Adrenal gland (tissue), 12 donors: ENCODE data around the gene TSKU. TPM values are rescaled to one million over a fixed set of nuclear protein-coding genes. Genes with fewer than 3 reads are reported as not detected.

Experiments
- DNase-seq, 7 donors: peaks; one replicate each; pipeline ENCODE4 v3.0.0-alpha.2; 2019 to 2020
- H3K27ac ChIP-seq, 5 donors: fragments of 200-600 bp; sonication (generic) in 4 of 5; 1 replicate in 3 of 5; 2 replicates in 2 of 5; pipeline versions ENCODE4 v1.5.1 to v1.8.0; 2016 to 2020; ENCODE audit warnings: mild to moderate bottlenecking in 1 of 5
- H3K27me3 ChIP-seq: fragments of 200-600 bp; 2 replicates; pipeline ENCODE4 v1.8.0; 2021
- H3K36me3 ChIP-seq, 2 donors: fragments of 200-600 bp; replicated peaks in 1 of 2; 1 replicate in 1 of 2; 2 replicates in 1 of 2; pipeline versions ENCODE4 v1.5.1 to v1.8.0; 2018 to 2022
- H3K4me1 ChIP-seq, 2 donors: fragments of 200-600 bp; replicated peaks in 1 of 2; 1 replicate in 1 of 2; 2 replicates in 1 of 2; pipeline versions ENCODE4 v1.5.1 to v1.8.0; 2018 to 2021
- H3K4me3 ChIP-seq, 4 donors: fragments of 200-600 bp; sonication (generic) in 3 of 4; one replicate each; pipeline ENCODE4 v1.5.1; 2016 to 2018
- H3K9me3 ChIP-seq, 3 donors: fragments of 200-600 bp; sonication (generic) in 1 of 3; replicated peaks in 1 of 3; 1 replicate in 2 of 3; 2 replicates in 1 of 3; pipeline versions ENCODE4 v1.5.1 to v1.8.0; 2016 to 2021
- POLR2A ChIP-seq, 2 donors: fragments of 450-650 bp; IDR thresholded peaks; one replicate each; pipeline ENCODE4 v1.6.1; 2017; ENCODE audit warnings: antibody characterized with exemption in 2 of 2, mild to moderate bottlenecking in 2 of 2, moderate library complexity in 1 of 2
- WGBS, 4 donors: extraction: QIAGEN DNeasy Blood & Tissue Kit in 2 of 4; methylation state at CpG; one replicate each; pipeline versions ENCODE4 v1.1.5 to v1.1.7; 2013 to 2017; 5-methylcytosine and 5-hydroxymethylcytosine counted together
- intact Hi-C, 2 donors: fragments of 100-400 bp; cut with DNase I; formaldehyde crosslinking; loops; one replicate each; pipeline versions ENCODE4 v1.14.1 to v1.15.0; 2022 to 2023
- polyA plus RNA-seq, 3 donors: library from polyadenylated mRNA; stranded (reverse); fragments of 200-250 nt in 2 of 3; fragments of 350-450 nt in 1 of 3; fragmentation: Illumina TruSeq in 1 of 3; extraction: RNeasy Lipid Tissue Mini Kit (QIAGEN cat#74804) in 1 of 3; gene quantifications; one replicate each; pipeline ENCODE4 v1.2.3, GENCODE V29; 2013 to 2014
- total RNA-seq, 9 donors: library from RNA; depleted of rRNA in 4 of 9; stranded (reverse); fragments of >200 nt in 4 of 9; fragments of 120-200 nt in 1 of 9; fragmentation: NEBNext Ultra II Directional in 1 of 9; extraction: Animal tissue kit (Norgen Biotek cat#: 25700) in 1 of 9; gene quantifications; one replicate each; pipeline versions ENCODE4 v1.1.0 to v1.2.4, GENCODE V29; 2013 to 2023
- TF ChIP-seq, protein P1 (sequence below), 6 experiments: fragments of 450-650 bp in 4 of 6; fragments of 200-600 bp in 2 of 6; sonication (generic) in 1 of 6; IDR thresholded peaks; 1 replicate in 5 of 6; 2 replicates in 1 of 6; pipeline versions ENCODE4 v1.5.1 to v1.8.0; 2016 to 2021; ENCODE audit warnings: antibody characterized with exemption in 6 of 6, mild to moderate bottlenecking in 2 of 6, moderate library complexity in 1 of 6
- donor health status: healthy with polysubstance abuse.
- donor health status: Bipolar disorder and iron deficiency.
- donor health status: DM: yes; HTN: yes; CAD: no.
- donor health status: DM: no; HTN: no; CAD: no.
- donor health status: DM: no; HTN: no; CAD: no.
- donor health status: DM: yes; HTN: yes; CAD: no.

TSKU gene
- total and polyA plus RNA-seq, 12 donors = 6.7 to 129 (median 12.7) TPM

DNA sequence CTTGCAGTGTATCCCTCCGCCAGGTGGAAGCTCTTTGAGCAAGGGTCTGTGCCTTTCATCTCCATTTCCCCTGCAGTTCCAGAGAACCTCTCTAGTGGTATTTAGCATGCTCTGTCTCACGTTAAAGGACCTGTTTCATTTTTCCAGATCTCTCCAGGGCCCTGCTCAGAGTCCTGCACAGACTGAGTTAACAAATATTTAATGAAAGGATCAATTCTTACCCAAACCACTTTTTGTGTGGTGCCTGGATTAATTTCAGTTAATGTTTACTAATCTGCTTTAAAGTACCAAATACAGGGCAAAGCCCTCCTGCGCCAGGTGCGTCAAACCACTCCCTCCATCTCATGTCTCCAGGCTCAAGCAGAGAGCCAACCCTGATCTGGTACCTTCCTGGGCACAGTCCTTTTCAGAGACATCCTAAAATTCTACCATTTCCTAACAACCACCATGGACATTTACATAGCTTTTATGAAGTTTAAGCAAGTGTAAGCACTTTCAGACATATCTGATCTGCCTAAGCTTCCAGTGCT lies 58.8 kb downstream of the TSKU start:
- H3K36me3 ChIP-seq = no peaks in the 10 kb centered on the region
- no peak for TF ChIP-seq POLR2A (IDR thresholded peaks at IDR 0.05)
- TF ChIP-seq, protein P1, sequence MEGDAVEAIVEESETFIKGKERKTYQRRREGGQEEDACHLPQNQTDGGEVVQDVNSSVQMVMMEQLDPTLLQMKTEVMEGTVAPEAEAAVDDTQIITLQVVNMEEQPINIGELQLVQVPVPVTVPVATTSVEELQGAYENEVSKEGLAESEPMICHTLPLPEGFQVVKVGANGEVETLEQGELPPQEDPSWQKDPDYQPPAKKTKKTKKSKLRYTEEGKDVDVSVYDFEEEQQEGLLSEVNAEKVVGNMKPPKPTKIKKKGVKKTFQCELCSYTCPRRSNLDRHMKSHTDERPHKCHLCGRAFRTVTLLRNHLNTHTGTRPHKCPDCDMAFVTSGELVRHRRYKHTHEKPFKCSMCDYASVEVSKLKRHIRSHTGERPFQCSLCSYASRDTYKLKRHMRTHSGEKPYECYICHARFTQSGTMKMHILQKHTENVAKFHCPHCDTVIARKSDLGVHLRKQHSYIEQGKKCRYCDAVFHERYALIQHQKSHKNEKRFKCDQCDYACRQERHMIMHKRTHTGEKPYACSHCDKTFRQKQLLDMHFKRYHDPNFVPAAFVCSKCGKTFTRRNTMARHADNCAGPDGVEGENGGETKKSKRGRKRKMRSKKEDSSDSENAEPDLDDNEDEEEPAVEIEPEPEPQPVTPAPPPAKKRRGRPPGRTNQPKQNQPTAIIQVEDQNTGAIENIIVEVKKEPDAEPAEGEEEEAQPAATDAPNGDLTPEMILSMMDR (IDR thresholded peaks at IDR 0.05) = no peak
- 83 to 85% (median 85%) methylated on average over 4 of the region's 4 CpGs for WGBS, 4 donors
- no peak overlapping the region for H3K4me3 ChIP-seq
- H3K4me1 ChIP-seq = peaks cover 0 to under 1% of the 10 kb centered on the region in 2 donors
- no peak for DNase-seq
- H3K27ac ChIP-seq = no peak overlapping the region
- no peaks in the 10 kb centered on the region for H3K9me3 ChIP-seq
- intact Hi-C loops = no loop called here
- no peaks in the 10 kb centered on the region for H3K27me3 ChIP-seq

DNA sequence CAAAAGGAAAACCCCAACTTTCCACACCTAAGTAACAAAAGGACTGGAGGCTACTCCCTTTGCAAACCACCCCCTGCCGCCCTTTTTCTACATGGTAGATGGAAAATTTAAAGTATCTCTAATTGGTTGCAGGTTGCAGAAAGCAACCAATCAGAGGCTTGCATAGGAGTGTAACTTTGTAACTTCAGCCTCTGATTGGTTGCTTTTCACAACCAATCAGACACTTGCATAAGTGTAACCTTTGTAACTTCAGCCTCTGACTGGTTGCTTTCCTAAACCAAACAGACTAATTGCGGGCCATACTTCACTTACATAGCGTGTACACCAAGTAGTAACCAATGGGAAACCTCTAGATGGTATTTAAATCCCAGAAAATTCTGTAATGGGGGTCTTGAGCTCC lies 60.8 kb downstream of the TSKU start:
- intact Hi-C loops = no loop called here
- DNase-seq = no peak
- Histone ChIP-seq H3K4me3 (no peak overlapping the region), H3K27me3 (no peaks in the 10 kb centered on the region), H3K27ac (no peak overlapping the region), H3K4me1 (peaks cover 0 to 7% of the 10 kb centered on the region in 2 donors), H3K9me3 (no peaks in the 10 kb centered on the region), H3K36me3 (no peaks in the 10 kb centered on the region)
- TF ChIP-seq, protein P1 (IDR thresholded peaks at IDR 0.05) = no peak
- no peak for TF ChIP-seq POLR2A (IDR thresholded peaks at IDR 0.05)
- 92 to 97% (median 95%) methylated on average over 3 of the region's 3 CpGs for WGBS, 4 donors

DNA sequence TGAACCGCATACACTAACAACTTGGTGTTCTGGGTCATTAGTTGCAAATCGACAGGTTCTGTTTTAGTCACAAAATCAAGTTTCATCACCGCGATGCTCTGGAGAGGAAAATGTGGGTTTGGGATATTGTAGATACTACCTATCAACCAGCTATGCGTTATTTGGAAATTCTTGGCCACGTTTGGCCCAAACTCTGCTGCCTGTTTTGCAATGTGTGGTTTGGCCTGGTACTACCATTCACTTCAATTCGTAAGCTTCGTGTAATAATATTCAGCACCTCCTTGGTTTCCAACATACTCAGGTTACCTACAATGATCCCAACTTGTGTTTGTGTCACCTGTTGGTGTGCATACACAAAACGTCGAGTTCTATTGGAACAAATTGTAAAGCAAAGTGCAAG lies 61.4 kb downstream of the TSKU start:
- intact Hi-C loops = no loop called here
- TF ChIP-seq POLR2A (IDR thresholded peaks at IDR 0.05) = no peak
- TF ChIP-seq, protein P1 (IDR thresholded peaks at IDR 0.05) = no peak
- WGBS, 4 donors = 83 to 91% (median 88%) methylated on average over 10 of the region's 10 CpGs
- Histone ChIP-seq H3K4me1 (peaks cover 0 to 7% of the 10 kb centered on the region in 2 donors), H3K27ac (no peak overlapping the region), H3K27me3 (no peaks in the 10 kb centered on the region), H3K9me3 (no peaks in the 10 kb centered on the region), H3K4me3 (no peak overlapping the region), H3K36me3 (no peaks in the 10 kb centered on the region)
- no peak for DNase-seq

DNA sequence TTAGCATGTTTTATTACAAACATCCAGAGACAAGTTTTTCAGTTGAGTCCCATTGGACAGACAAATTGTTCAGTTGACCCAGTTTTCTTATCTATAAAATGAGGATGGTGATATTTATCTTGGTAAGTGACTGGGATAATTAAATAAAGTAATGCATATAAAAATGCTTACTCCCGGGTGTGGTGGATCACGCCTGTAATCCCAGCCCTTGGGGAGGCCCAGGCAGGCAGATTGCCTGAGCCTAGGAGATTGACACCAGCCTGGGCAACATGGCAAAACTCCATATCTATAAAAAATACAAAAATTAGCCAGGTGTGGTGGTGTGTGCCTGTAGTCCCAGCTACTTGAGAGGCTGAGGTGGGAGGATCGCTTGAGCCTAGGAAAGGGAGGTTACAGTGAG lies 61.9 kb downstream of the TSKU start:
- H3K4me1 ChIP-seq = peaks cover 0 to 7% of the 10 kb centered on the region in 2 donors
- WGBS, 4 donors = 68 to 86% (median 75%) methylated on average over 3 of the region's 3 CpGs
- no peak for TF ChIP-seq POLR2A (IDR thresholded peaks at IDR 0.05)
- TF ChIP-seq, protein P1 (IDR thresholded peaks at IDR 0.05) = no peak
- H3K36me3 ChIP-seq = no peaks in the 10 kb centered on the region
- intact Hi-C loops = no loop called here
- no peak for DNase-seq
- H3K27ac ChIP-seq = no peak overlapping the region
- no peaks in the 10 kb centered on the region for H3K27me3 ChIP-seq
- H3K4me3 ChIP-seq = no peak overlapping the region
- H3K9me3 ChIP-seq = no peaks in the 10 kb centered on the region
